OCI-LY3 (cell line): ENCODE measurements around the gene SETBP1.

Source experiments
- H2AFZ ChIP-seq: fragments of 200-600, 300-600 bp; shearing (Covaris generic); 2 replicates; pipeline ENCODE4 v1.6.0; 2014; ENCODE audit warnings: antibody characterized with exemption, low read depth, low read length
- H3K27ac ChIP-seq: fragments of 200-600, 300-600 bp; sonication (generic); 2 replicates; pipeline ENCODE4 v1.5.1; 2014; ENCODE audit warnings: mild to moderate bottlenecking, low read length, moderate library complexity, mixed read lengths
- H3K27me3 ChIP-seq: fragments of 200-600, 300-600 bp; sonication (generic); 2 replicates; pipeline ENCODE4 v1.6.1; 2014; ENCODE audit warnings: low read depth, low read length, mixed read lengths
- H3K36me3 ChIP-seq: fragments of 200-600, 300-600 bp; sonication (generic); replicated peaks from 2 replicates; pipeline ENCODE3; 2014; ENCODE audit warnings: low read depth, low read length, mixed read lengths
- H3K4me1 ChIP-seq: fragments of 300-600, 200-600 bp; sonication (generic); 2 replicates; pipeline ENCODE4 v1.6.1; 2014; ENCODE audit warnings: low read length, mixed read lengths
- H3K4me2 ChIP-seq: fragments of 200-600, 300-600 bp; sonication (generic); 2 replicates; pipeline ENCODE4 v1.6.1; 2014; ENCODE audit warnings: low read length, mixed read lengths
- H3K4me3 ChIP-seq: fragments of 300-600, 200-600 bp; sonication (generic); 2 replicates; pipeline ENCODE4 v1.5.1; 2014; ENCODE audit warnings: antibody characterized with exemption, mild to moderate bottlenecking, low read length, moderate library complexity
- H3K79me2 ChIP-seq: fragments of 300-600, 200-600 bp; shearing (Covaris generic); 2 replicates; pipeline ENCODE4 v1.6.1; 2014; ENCODE audit warnings: mild to moderate bottlenecking, low read length, mixed read lengths
- H3K9ac ChIP-seq: fragments of 300-600, 200-600 bp; shearing (Covaris generic); 2 replicates; pipeline ENCODE4 v1.6.0; 2014; ENCODE audit warnings: mild to moderate bottlenecking, low read length, moderate library complexity
- H3K9me3 ChIP-seq: fragments of 200-600, 300-600 bp; shearing (Covaris generic); 2 replicates; pipeline ENCODE4 v1.6.1; 2014; ENCODE audit warnings: low read length, mixed read lengths; ENCODE audit not compliant: insufficient read depth
- H4K20me1 ChIP-seq: fragments of 200-600, 300-600 bp; sonication (generic); 2 replicates; pipeline ENCODE4 v1.6.1; 2016; ENCODE audit warnings: low read length, mixed read lengths; ENCODE audit not compliant: insufficient read depth
- CTCF ChIP-seq: fragments of 200-600, 300-600 bp; sonication (generic); IDR thresholded peaks from 2 replicates; pipeline ENCODE4 v1.5.1; 2014; ENCODE audit warnings: antibody characterized with exemption, low read length, low read depth
- EZH2phosphoT487 ChIP-seq: fragments of 200-600 bp; shearing (Covaris generic); IDR thresholded peaks from 2 replicates; pipeline ENCODE4 v1.6.1; 2018; ENCODE audit warnings: antibody characterized with exemption, mixed run types, low read depth

SETBP1 gene

GRCh38 chr18:44911260-44911659 is 230.6 kb downstream of the SETBP1 start:
- no peaks in the 10 kb centered on the region for H3K36me3 ChIP-seq
- H3K4me2 ChIP-seq = peak overlapping the region; percentile 73
- peak overlapping the region; percentile 41 for H3K27ac ChIP-seq
- H4K20me1 ChIP-seq = no peaks in the 10 kb centered on the region
- H3K79me2 ChIP-seq = no peaks in the 10 kb centered on the region
- no peaks in the 10 kb centered on the region for H3K27me3 ChIP-seq
- H3K4me1 ChIP-seq = peaks cover 53% of the 10 kb centered on the region
- peak overlapping the region; percentile 23 for H3K9ac ChIP-seq
- TF ChIP-seq EZH2phosphoT487 (no peak), CTCF (no peak)
- H3K4me3 ChIP-seq = peak overlapping the region; percentile 55
- H3K9me3 ChIP-seq = no peaks in the 10 kb centered on the region
- no peak overlapping the region; the same call in 1 of the 2 replicates for H2AFZ ChIP-seq

DNA sequence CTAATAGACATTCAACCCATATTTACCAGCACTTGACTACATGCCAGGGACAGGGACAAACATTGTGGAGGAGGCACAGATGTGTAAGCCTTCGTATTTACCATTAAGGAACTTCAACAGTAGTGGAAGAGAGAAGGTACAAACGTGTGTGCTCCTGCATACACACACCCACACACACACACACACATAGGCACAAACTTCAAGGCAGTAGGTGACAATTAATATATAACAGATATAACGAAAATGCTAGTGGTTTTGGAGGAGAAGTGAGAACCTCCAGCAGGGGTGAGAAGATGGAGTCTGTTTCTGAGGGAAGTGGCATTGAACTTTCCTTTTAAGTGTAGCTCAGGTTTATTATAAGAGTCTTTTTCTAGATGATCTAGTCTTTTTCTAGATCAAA is 231.1 kb downstream of the SETBP1 start:
- Histone ChIP-seq H4K20me1 (no peaks in the 10 kb centered on the region), H2AFZ (no peak overlapping the region; the same call in 1 of the 2 replicates), H3K27me3 (no peaks in the 10 kb centered on the region), H3K4me2 (peak overlapping the region; percentile 73), H3K4me1 (peaks cover 53% of the 10 kb centered on the region), H3K4me3 (peak overlapping the region; percentile 55), H3K9ac (peak overlapping the region; percentile 23), H3K27ac (peak overlapping the region; percentile 41), H3K36me3 (no peaks in the 10 kb centered on the region), H3K79me2 (no peaks in the 10 kb centered on the region), H3K9me3 (no peaks in the 10 kb centered on the region)
- no peak for TF ChIP-seq EZH2phosphoT487
- TF ChIP-seq CTCF = no peak

GRCh38 chr18:44912740-44913478 is 232.2 kb downstream of the SETBP1 start:
- Histone ChIP-seq H3K4me1 (peaks cover 53% of the 10 kb centered on the region), H3K9ac (peak overlapping the region; percentile 1; the same call in 1 of the 2 replicates), H3K27ac (no peak overlapping the region), H2AFZ (no peak overlapping the region), H3K4me2 (peak overlapping the region; percentile 73), H3K79me2 (no peaks in the 10 kb centered on the region), H3K27me3 (no peaks in the 10 kb centered on the region), H4K20me1 (no peaks in the 10 kb centered on the region), H3K36me3 (no peaks in the 10 kb centered on the region), H3K9me3 (no peaks in the 10 kb centered on the region), H3K4me3 (peak overlapping the region; percentile 55)
- TF ChIP-seq EZH2phosphoT487 = no peak

DNA sequence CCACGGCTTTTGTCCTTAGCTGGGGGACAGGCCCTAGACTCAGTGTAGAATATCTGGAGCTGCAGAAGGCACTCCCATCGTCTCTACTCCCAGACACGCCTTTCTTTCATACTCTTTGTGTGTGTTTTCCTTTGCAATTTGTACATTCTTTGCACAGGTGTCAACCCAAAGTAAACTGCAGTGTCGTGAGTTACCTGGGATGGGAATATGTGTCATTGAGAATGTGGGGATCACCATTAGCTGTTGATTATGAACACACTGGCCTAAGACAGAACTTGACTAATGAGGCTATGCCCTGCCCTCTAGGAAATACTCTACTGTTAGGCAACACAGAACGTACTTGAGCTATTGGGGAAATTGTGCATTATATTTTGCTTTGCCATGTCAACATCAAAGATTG is 233.3 kb downstream of the SETBP1 start:
- Histone ChIP-seq H3K9ac (no peak overlapping the region), H2AFZ (no peak overlapping the region), H3K27ac (no peak overlapping the region), H3K36me3 (no peaks in the 10 kb centered on the region), H3K79me2 (no peaks in the 10 kb centered on the region), H3K27me3 (no peaks in the 10 kb centered on the region), H4K20me1 (no peaks in the 10 kb centered on the region), H3K4me3 (no peak overlapping the region), H3K9me3 (no peaks in the 10 kb centered on the region), H3K4me2 (no peak overlapping the region), H3K4me1 (peaks cover 46% of the 10 kb centered on the region)
- no peak for TF ChIP-seq EZH2phosphoT487
- no peak for TF ChIP-seq CTCF
